ENCODE measurements around the gene TMEM9B.

The TMEM9B gene

GRCh38 chr11:8927233-8927632 is 37.0 kb downstream of the TMEM9B start:
- no peak for TF ChIP-seq CTCF (conservative IDR thresholded peaks at IDR 0.05)
- no peak for TF ChIP-seq ZFX (IDR thresholded peaks at IDR 0.05)
- H3K27ac ChIP-seq: no peak overlapping the region

- TF ChIP-seq CTCF (conservative IDR thresholded peaks at IDR 0.05): no peak
- TF ChIP-seq ZFX (IDR thresholded peaks at IDR 0.05): no peak
- no peak overlapping the region for H3K27ac ChIP-seq
These were observed 38.0 kb downstream of the TMEM9B start for GRCh38 chr11:8926236-8926635.

GRCh38 chr11:8925711-8926110 is 38.5 kb downstream of the TMEM9B start:
- TF ChIP-seq ZFX (IDR thresholded peaks at IDR 0.05): no peak
- no peak for TF ChIP-seq CTCF (conservative IDR thresholded peaks at IDR 0.05)
- no peak overlapping the region for H3K27ac ChIP-seq

- H3K27ac ChIP-seq: no peak overlapping the region
These were observed 41.6 kb downstream of the TMEM9B start for GRCh38 chr11:8922691-8923090.

GRCh38 chr11:8917157-8917825 is 47.0 kb downstream of the TMEM9B start:
- TF ChIP-seq CTCF (conservative IDR thresholded peaks at IDR 0.05) (no peak), ZFX (IDR thresholded peaks at IDR 0.05) (no peak)
- no peak overlapping the region for H3K27ac ChIP-seq

More at GRCh38 chr11:8922691-8923090, 41.6 kb downstream of the TMEM9B start:
- TF ChIP-seq CTCF (conservative IDR thresholded peaks at IDR 0.05): no peak
- TF ChIP-seq ZFX (IDR thresholded peaks at IDR 0.05): no peak

GRCh38 chr11:8914661-8915018 is 49.6 kb downstream of the TMEM9B start:
- TF ChIP-seq ZFX (IDR thresholded peaks at IDR 0.05): no peak
- peak; percentile 60 for TF ChIP-seq CTCF (conservative IDR thresholded peaks at IDR 0.05)
- H3K27ac ChIP-seq: no peak overlapping the region

GRCh38 chr11:8913961-8914660 is 50.1 kb downstream of the TMEM9B start:
- TF ChIP-seq CTCF (conservative IDR thresholded peaks at IDR 0.05) (peak; percentile 82), ZFX (IDR thresholded peaks at IDR 0.05) (no peak)
- no peak overlapping the region for H3K27ac ChIP-seq
